PC-9 (cell line): ENCODE results near the gene LTBP3.

Experiments
- EZH2 ChIP-seq: fragments of 200-600 bp; sonication (generic); IDR thresholded peaks from 2 replicates; pipeline ENCODE4 v1.8.0; 2017; ENCODE audit warnings: antibody characterized with exemption, low read depth
- TF ChIP-seq, protein P1 (sequence below): fragments of 200-600 bp; sonication (generic); conservative IDR thresholded peaks from 2 replicates; pipeline ENCODE4 v1.6.1; 2017; ENCODE audit warnings: mixed run types, antibody characterized with exemption, mild to moderate bottlenecking, moderate library complexity

DNA sequence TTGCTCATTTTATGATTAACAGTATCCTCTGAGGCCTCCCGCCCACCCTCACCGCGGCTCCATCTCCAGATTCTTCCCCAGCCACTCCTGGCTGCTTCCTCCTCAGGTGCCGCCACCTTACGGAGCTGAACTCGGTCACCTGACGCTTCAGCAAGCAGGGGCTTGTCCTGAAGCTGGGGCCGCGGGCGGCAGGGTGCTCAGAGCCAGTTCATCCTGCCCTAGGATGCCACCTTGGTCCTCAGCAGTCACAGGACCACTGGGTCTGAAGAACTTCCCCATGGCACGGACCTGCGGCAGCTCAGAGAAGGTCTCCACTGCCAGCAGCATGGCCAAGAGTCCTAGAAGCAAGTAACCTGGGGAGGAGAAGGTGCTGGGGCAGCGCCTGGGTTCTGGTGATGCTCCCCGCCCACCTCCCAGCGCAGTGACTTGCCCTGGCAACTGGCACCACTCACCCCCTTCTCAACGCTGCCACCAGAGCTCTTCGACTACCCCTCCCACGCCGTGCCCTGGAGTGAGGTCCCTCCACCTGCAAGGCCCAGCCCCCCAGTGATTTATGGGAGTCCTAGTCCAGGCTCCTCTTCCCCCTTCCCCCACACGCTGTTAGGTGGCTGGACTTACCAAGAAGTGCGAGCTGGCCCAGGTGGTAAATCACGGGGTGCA is 34.8 kb upstream of the LTBP3 start:
- TF ChIP-seq, protein P1, sequence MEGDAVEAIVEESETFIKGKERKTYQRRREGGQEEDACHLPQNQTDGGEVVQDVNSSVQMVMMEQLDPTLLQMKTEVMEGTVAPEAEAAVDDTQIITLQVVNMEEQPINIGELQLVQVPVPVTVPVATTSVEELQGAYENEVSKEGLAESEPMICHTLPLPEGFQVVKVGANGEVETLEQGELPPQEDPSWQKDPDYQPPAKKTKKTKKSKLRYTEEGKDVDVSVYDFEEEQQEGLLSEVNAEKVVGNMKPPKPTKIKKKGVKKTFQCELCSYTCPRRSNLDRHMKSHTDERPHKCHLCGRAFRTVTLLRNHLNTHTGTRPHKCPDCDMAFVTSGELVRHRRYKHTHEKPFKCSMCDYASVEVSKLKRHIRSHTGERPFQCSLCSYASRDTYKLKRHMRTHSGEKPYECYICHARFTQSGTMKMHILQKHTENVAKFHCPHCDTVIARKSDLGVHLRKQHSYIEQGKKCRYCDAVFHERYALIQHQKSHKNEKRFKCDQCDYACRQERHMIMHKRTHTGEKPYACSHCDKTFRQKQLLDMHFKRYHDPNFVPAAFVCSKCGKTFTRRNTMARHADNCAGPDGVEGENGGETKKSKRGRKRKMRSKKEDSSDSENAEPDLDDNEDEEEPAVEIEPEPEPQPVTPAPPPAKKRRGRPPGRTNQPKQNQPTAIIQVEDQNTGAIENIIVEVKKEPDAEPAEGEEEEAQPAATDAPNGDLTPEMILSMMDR = no peak
- no peak for TF ChIP-seq EZH2
